GM19397 (cell line): Measurements from ENCODE around the gene PAXX.

Source experiments
- ATAC-seq: cut with Tn5 transposase; IDR thresholded peaks from one replicate; pipeline ENCODE4 v1.9.1; 2021; ENCODE audit warnings: mild to moderate bottlenecking, moderate library complexity; ENCODE audit not compliant: unreplicated experiment

PAXX gene

GRCh38 chr9:137015976-137016375 lies 23.8 kb downstream of the PAXX start:
- no peak for ATAC-seq

- ATAC-seq = no peak
These were observed 24.2 kb downstream of the PAXX start for GRCh38 chr9:137016436-137016835.

GRCh38 chr9:137017071-137017470 lies 24.8 kb downstream of the PAXX start:
- no peak for ATAC-seq

DNA sequence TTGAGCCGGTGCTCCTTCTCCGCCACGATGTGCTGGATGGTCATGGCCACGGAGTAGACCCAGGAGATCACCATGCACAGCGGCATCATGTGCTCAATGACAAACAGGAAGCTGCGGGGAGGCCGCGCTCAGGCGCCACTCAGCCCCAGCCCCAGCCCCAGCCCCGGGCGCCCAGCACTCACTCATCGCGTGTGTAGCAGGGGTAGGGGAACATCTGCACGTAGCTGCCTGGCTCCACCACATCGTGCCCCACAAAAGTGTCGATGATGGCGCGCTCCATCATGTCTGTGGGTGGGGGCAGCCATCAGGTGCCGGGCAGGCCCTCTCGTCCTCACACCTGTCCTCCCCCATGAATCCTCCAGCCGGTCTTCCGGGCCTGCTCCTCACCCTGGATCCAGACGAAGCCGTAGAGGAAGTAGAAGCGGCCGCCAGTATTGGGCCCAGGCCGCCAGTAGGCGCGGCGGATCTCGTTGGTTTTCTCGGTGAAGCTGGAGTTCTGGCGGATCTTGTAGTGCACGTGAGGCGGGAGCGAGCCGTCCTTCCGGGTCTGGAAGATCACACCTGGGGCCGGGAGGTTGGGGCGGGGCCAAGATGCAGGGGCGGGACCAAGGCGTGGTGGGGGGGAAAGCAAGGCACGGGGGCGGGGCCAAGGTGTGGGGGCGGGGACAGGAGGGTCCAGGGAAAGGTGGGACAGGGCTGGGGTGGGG lies 25.7 kb downstream of the PAXX start:
- ATAC-seq = no peak

- no peak for ATAC-seq
These were observed 26.7 kb downstream of the PAXX start for GRCh38 chr9:137018761-137019559.

DNA sequence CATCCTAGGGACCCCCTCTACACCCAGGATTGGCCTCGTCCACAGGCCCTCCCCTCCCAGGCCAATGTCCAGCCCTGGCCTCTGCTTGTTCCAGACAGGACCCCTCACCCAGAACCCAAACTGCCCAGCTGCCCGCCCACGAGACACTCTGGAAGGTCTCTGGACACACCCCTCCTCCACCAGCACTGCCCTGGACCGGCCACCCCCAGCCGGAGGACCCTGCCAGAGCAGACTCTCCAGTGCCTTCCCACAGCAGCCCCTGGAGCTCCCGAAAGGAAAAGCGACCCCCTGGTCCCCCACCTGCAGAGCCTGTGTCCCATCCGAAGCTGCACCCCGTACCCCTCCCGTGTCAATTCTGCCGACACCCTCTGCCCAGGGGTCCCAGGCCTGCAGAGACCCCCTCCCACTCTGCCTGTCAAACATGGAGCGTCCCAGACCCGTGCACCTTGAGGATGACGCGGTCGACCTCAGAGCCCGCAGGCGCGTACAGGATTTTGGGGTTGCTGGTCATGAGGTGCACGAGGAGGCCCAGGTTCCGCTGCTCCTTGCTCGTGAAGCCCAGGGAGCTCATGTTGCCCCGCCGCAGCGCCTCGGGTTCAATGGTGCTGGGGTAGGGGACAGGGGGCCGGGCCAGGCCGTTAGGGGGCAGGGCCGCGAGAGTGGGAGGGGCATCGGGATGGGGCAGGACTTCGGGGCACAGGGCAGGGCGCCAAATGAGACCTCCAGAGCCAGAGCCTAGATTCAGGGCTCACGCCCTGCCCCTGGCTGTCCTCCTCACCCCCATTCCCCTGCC lies 27.9 kb downstream of the PAXX start:
- ATAC-seq = no peak

- no peak for ATAC-seq
These were observed 28.7 kb downstream of the PAXX start for GRCh38 chr9:137020771-137021567.

- ATAC-seq = no peak
These were observed 29.4 kb downstream of the PAXX start for GRCh38 chr9:137021568-137021978.

DNA sequence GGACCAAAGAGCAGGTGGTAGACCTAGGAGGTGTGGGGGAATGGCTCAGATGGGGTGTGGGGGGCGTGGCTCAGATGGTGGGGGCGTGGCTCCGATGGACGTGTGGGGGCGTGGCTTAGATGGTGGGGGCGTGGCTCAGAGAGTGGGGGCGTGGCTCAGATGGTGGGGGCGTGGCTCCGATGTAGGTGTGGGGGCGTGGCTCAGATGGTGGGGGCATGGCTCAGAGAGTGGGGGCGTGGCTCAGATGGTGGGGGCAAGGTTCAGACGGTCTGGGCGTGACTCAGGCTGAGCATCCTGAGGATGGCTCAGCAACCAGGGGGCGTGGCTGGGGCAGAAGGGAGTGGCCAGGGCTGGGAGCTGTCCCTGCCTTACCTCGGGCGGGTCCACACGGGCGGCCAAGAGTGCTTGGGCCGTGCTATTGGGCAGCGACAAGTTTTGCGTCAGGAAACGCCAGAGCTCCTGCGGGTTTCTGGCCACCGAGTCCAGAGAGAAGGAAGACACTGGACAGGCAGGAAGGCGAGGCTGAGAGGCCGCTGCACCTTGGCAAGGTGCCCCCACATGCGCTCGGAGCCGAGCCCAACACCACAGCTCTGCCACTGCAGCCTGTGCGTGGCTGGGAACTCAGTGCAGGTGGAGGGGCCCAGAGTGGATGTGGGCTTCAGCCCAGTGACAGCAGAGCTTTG lies 29.9 kb downstream of the PAXX start:
- ATAC-seq = no peak

GRCh38 chr9:137022662-137023008 lies 30.4 kb downstream of the PAXX start:
- ATAC-seq = no peak

DNA sequence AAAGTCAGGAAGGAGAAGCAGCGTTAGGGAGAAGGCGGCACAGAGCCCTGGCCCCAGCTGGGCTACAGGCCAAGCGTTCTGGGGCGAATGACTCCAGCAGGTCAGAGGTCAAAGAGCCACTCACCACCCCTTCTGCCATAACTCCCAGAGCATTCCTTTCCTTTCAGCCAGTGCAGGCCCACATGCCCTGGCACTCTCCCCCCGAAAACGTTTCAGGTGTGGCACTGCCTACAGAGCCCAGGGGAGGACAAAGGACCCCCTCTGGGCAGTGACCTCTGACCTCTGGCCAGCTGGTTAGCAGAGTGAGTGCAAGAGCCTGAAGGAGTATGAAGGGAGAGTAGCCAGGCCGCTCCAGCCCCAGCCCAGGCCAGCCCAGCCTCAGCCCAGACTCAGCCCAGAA lies 30.9 kb downstream of the PAXX start:
- ATAC-seq = no peak

GRCh38 chr9:137023583-137023991 lies 31.4 kb downstream of the PAXX start:
- ATAC-seq = no peak

DNA sequence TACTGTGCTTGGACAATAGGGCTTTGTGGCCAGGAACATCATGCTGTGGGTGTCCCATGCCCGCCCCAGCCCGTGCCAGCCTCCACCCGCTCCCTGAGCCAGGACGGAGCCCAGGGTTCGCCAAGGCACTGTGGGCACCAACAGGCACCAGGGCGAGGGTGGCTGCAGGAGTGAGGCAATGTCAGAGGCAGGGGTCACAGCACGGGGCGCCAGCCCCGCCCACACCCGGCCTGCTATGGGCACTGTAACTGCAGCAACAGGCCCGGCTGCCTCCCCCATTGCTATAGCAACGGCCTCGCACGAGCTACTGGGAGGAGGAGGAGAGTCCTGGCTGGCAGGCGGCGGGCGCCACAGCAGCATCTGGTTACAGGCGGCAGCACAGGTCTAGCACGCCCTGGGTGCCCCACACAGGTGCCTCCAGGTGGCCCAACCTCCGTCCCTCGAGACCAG lies 33.3 kb downstream of the PAXX start:
- no peak for ATAC-seq

GRCh38 chr9:137026384-137026783 lies 34.2 kb downstream of the PAXX start:
- no peak for ATAC-seq

- ATAC-seq = no peak
These were observed 34.6 kb downstream of the PAXX start for GRCh38 chr9:137026828-137027227.

DNA sequence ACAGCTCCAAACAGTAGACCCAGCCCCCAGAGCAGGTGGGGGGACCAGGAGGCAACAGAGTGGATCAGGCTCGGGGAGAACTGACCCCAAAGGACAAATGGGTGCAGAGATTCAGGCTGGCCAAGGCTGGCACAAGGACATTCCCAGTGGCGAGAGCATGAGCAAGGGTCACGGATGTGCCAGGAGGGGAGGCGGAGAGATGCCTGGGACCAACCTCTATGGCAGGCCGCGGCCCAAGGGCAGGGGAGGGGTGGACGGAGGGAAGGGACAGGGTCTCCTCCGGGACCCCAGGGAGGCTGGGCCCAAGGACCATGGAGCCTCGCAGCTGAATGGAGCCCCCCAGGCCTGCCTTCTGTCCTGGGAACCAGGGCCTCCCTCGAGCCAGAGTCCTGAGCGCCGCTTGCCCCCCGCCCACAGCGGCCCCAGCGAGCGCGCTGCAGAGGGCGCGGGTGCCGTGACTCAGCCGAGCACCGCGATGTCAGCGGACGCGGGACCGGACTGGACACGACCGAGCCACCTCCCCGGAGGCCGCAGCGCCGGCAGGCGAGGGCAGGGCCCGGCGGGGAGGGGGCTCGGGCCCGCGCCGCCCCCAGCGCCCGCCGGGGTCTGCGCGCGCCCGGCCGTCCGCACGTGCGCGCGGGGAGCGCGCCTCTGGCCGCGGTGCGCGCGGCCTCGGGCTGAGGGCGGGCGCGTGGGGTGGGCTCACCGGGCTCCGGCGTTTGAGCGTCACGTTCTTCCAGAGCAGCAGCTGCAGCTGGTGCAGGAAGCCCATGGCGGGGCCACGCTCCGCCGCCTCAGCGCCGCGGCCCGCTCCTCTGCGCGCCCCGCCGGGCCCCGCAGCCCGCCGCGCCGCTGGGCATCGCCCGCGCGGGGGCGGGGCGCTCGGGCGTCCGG lies 35.4 kb downstream of the PAXX start, which contains the start of gene ABCA2:
Gene ABCA2 (minus strand): TSS at position 869 of the 894 bp plus-strand sequence. CDS start 97 bp downstream, at position 772.
- no peak for ATAC-seq

- ATAC-seq = peak; percentile 42
These were observed 36.2 kb downstream of the PAXX start for GRCh38 chr9:137028263-137029057.
